ENCODE measurements around the gene GK2.

- TF ChIP-seq, protein P1, sequence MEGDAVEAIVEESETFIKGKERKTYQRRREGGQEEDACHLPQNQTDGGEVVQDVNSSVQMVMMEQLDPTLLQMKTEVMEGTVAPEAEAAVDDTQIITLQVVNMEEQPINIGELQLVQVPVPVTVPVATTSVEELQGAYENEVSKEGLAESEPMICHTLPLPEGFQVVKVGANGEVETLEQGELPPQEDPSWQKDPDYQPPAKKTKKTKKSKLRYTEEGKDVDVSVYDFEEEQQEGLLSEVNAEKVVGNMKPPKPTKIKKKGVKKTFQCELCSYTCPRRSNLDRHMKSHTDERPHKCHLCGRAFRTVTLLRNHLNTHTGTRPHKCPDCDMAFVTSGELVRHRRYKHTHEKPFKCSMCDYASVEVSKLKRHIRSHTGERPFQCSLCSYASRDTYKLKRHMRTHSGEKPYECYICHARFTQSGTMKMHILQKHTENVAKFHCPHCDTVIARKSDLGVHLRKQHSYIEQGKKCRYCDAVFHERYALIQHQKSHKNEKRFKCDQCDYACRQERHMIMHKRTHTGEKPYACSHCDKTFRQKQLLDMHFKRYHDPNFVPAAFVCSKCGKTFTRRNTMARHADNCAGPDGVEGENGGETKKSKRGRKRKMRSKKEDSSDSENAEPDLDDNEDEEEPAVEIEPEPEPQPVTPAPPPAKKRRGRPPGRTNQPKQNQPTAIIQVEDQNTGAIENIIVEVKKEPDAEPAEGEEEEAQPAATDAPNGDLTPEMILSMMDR (IDR thresholded peaks at IDR 0.05), result no peak
- TF ChIP-seq POLR2A (IDR thresholded peaks at IDR 0.05), result no peak
These were observed at the start of gene GK2 for GRCh38 chr4:79408063-79408462.
